ENCODE results near the gene PDCD1. TPM values are rescaled to one million over a fixed set of nuclear protein-coding genes. Genes with fewer than 3 reads are reported as not detected.
A peak's percentile ranks its signal among the peaks of the same experiment; 100 is the strongest.

Gene PDCD1
- total and polyA plus RNA-seq, 2 of the 13 experiments (the other 11 are each of a cell fraction or from before 2014, with no cell fraction given) = 0.04 TPM; not detected in 1

DNA sequence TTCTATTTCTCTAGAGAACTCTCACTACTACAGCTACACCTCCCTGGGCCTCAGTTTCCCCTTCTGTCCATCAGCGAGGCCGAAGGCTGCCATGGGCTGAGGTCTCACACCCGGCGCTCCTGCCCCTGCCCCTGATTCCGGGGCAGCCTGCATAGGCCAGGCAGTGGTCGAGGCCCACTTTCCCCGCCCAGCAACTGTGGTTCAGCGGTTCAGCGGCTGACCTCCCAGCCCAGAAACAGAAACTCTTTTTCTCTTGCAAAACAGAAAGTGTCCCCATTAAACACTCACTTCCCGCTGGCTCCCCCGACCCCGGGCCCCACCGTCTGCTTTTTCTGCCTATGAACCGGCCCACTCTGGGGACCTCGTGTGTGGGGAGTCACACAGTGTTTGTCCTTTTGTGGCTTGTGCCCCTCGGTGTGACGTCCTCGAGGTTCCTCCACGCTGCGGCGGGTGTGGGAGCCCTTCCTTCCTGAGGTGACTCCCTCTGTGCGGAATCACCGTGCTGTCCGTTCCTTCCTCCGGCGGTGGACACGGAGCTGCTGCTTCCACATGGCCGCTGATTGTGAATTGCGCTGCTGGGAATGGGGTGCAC is 16.0 kb downstream of the PDCD1 start (continued):
- TF ChIP-seq ZNF687 (CRISPR knock-in tag; IDR thresholded peaks at IDR 0.05) (peak; percentile 57), MBNL3 (CRISPR knock-in tag; conservative IDR thresholded peaks at IDR 0.05) (no peak), HMG20B (CRISPR knock-in tag; conservative IDR thresholded peaks at IDR 0.05) (no peak), ZNF768 (CRISPR knock-in tag; IDR thresholded peaks at IDR 0.05) (0 out of 2 replicates have a peak, but pooled peaks have one; percentile 15), ZNF264 (CRISPR knock-in tag; IDR thresholded peaks at IDR 0.05) (no peak), NFKBIZ (CRISPR knock-in tag; IDR thresholded peaks at IDR 0.05) (no peak), BATF2 (CRISPR knock-in tag; IDR thresholded peaks at IDR 0.05) (no peak), ZNF138 (CRISPR knock-in tag; IDR thresholded peaks at IDR 0.05; ENCODE audit: low read depth) (no peak), PHF20 (CRISPR knock-in tag; IDR thresholded peaks at IDR 0.05) (no peak), ZNF24 (IDR thresholded peaks at IDR 0.05) (no peak), ZNF33B (CRISPR knock-in tag; IDR thresholded peaks at IDR 0.05) (no peak), AFF4 (CRISPR knock-in tag; IDR thresholded peaks at IDR 0.05) (no peak), CHCHD3 (CRISPR knock-in tag; IDR thresholded peaks at IDR 0.05) (no peak), ZSCAN21 (CRISPR knock-in tag; IDR thresholded peaks at IDR 0.05; ENCODE audit: borderline replicate concordance) (no peak), YEATS4 (CRISPR knock-in tag; IDR thresholded peaks at IDR 0.05; ENCODE audit: borderline replicate concordance) (no peak), KLF15 (CRISPR knock-in tag; IDR thresholded peaks at IDR 0.05; ENCODE audit: borderline replicate concordance) (no peak)
- TF ChIP-seq, protein P1, sequence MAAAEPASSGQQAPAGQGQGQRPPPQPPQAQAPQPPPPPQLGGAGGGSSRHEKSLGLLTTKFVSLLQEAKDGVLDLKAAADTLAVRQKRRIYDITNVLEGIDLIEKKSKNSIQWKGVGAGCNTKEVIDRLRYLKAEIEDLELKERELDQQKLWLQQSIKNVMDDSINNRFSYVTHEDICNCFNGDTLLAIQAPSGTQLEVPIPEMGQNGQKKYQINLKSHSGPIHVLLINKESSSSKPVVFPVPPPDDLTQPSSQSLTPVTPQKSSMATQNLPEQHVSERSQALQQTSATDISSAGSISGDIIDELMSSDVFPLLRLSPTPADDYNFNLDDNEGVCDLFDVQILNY (CRISPR knock-in tag; conservative IDR thresholded peaks at IDR 0.05) = no peak
- TF ChIP-seq, protein P2, sequence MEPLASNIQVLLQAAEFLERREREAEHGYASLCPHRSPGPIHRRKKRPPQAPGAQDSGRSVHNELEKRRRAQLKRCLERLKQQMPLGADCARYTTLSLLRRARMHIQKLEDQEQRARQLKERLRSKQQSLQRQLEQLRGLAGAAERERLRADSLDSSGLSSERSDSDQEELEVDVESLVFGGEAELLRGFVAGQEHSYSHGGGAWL (CRISPR knock-in tag; IDR thresholded peaks at IDR 0.05) = no peak
- TF ChIP-seq, protein P3, sequence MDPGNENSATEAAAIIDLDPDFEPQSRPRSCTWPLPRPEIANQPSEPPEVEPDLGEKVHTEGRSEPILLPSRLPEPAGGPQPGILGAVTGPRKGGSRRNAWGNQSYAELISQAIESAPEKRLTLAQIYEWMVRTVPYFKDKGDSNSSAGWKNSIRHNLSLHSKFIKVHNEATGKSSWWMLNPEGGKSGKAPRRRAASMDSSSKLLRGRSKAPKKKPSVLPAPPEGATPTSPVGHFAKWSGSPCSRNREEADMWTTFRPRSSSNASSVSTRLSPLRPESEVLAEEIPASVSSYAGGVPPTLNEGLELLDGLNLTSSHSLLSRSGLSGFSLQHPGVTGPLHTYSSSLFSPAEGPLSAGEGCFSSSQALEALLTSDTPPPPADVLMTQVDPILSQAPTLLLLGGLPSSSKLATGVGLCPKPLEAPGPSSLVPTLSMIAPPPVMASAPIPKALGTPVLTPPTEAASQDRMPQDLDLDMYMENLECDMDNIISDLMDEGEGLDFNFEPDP (CRISPR knock-in tag; conservative IDR thresholded peaks at IDR 0.05) = no peak
